SK-N-MC (cell line): Measurements from ENCODE around the gene CST8.

Source experiments
- DNase-seq: peaks from one replicate; pipeline ENCODE4 v3.0.0-alpha.2; 2011; ENCODE audit warnings: low read depth, low spot score
- H3K27ac ChIP-seq: fragments of 200-600 bp; sonication (generic); 2 replicates; pipeline ENCODE4 v1.5.1; 2016; ENCODE audit warnings: mixed run types
- H3K36me3 ChIP-seq: fragments of 200-600 bp; sonication (generic); 2 replicates; pipeline ENCODE4 v1.6.1; 2017; ENCODE audit warnings: antibody characterized with exemption, low read length, mixed read lengths; ENCODE audit not compliant: insufficient read depth
- H3K4me3 ChIP-seq: fragments of 200-600 bp; sonication (generic); 2 replicates; pipeline ENCODE4 v1.5.1; 2016
- H3K9ac ChIP-seq: fragments of 200-600 bp; sonication (generic); 2 replicates; pipeline ENCODE4 v1.8.0; 2017; ENCODE audit warnings: mixed run types, mixed read lengths; ENCODE audit not compliant: insufficient read length
- H3K9me3 ChIP-seq: fragments of 200-600 bp; sonication (generic); 2 replicates; pipeline ENCODE4 v1.6.1; 2017; ENCODE audit warnings: low read depth, mild to moderate bottlenecking, antibody characterized with exemption, low read length, moderate library complexity, mixed read lengths
- EZH2 ChIP-seq: fragments of 200-600 bp; sonication (generic); IDR thresholded peaks from one replicate; pipeline ENCODE4 v1.6.1; 2017; ENCODE audit warnings: antibody characterized with exemption
- FOXP2 ChIP-seq: optimal IDR thresholded peaks from 2 replicates; pipeline ENCODE3; 2011; ENCODE audit warnings: mild to moderate bottlenecking, moderate library complexity; ENCODE audit not compliant: insufficient read depth; ENCODE audit errors: extremely low read length, control extremely low read depth
- POLR2AphosphoS5 ChIP-seq: IDR thresholded peaks from 2 replicates; pipeline ENCODE4 v1.6.1; 2012; ENCODE audit warnings: mild to moderate bottlenecking, low read depth, low read length, borderline replicate concordance

Gene CST8

GRCh38 chr20:23513164-23513563, 22.2 kb downstream of the CST8 start:
- no peak overlapping the region for H3K4me3 ChIP-seq
- no peak for DNase-seq
- H3K9ac ChIP-seq: no peak overlapping the region
- H3K36me3 ChIP-seq: no peaks in the 10 kb centered on the region
- H3K27ac ChIP-seq: no peak overlapping the region
- TF ChIP-seq FOXP2 (no peak), POLR2AphosphoS5 (no peak), EZH2 (no peak)
- H3K9me3 ChIP-seq: no peaks in the 10 kb centered on the region

- TF ChIP-seq FOXP2 (no peak), POLR2AphosphoS5 (no peak), EZH2 (no peak)
- Histone ChIP-seq H3K9ac (no peak overlapping the region), H3K27ac (peak overlapping the region; percentile 65)
These were observed 23.9 kb downstream of the CST8 start for GRCh38 chr20:23514848-23515247.

DNA sequence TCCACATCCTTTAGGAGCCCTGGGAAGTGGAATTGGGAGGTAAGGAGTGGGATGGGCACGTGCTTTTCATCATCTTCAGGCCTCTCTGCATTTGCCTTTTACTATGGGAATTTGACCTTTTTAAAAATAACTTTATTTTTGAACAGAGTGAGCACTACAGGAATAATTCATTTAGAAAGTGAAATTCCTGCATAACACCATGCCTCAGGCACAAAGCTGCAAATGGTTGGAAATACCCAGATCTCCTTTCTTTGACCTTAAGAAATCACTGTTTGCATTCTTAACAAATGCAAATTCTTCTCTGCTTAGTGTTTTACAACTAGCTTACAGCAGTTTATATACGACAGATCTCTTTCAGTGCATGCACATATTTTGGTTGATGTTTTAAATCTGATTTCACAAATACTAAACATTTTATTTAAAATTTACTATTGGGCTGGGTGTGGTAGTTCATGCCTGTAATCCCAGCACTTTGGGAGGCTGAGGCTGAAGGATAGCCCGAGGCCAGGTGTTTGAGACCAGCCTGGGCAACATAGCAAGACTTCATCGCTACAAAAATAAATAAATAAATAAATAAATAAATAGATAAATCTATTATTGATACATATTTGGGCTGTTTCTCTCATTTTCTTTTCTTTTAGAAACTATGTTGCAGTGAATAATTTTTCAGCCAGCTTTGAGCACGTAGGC, 24.5 kb downstream of the CST8 start:
- H3K27ac ChIP-seq: peak overlapping the region; percentile 65
- peak; percentile 14 for DNase-seq
- no peaks in the 10 kb centered on the region for H3K9me3 ChIP-seq
- H3K36me3 ChIP-seq: no peaks in the 10 kb centered on the region
- no peak overlapping the region for H3K9ac ChIP-seq
- peak overlapping the region; percentile 8 for H3K4me3 ChIP-seq
- TF ChIP-seq EZH2 (no peak), FOXP2 (no peak), POLR2AphosphoS5 (no peak)

More at GRCh38 chr20:23514848-23515247, 23.9 kb downstream of the CST8 start:
- Histone ChIP-seq H3K36me3 (no peaks in the 10 kb centered on the region), H3K4me3 (peak overlapping the region; percentile 8; the same call in 1 of the 2 replicates), H3K9me3 (no peaks in the 10 kb centered on the region)
- no peak for DNase-seq

- Histone ChIP-seq H3K9ac (no peak overlapping the region), H3K9me3 (no peaks in the 10 kb centered on the region), H3K27ac (no peak overlapping the region), H3K4me3 (no peak overlapping the region), H3K36me3 (no peaks in the 10 kb centered on the region)
- DNase-seq: no peak
- TF ChIP-seq POLR2AphosphoS5: no peak
- no peak for TF ChIP-seq EZH2
- TF ChIP-seq FOXP2: no peak
These were observed 26.8 kb downstream of the CST8 start for GRCh38 chr20:23517719-23518118.

GRCh38 chr20:23519556-23519955, 28.6 kb downstream of the CST8 start:
- no peaks in the 10 kb centered on the region for H3K9me3 ChIP-seq
- H3K36me3 ChIP-seq: no peaks in the 10 kb centered on the region

DNA sequence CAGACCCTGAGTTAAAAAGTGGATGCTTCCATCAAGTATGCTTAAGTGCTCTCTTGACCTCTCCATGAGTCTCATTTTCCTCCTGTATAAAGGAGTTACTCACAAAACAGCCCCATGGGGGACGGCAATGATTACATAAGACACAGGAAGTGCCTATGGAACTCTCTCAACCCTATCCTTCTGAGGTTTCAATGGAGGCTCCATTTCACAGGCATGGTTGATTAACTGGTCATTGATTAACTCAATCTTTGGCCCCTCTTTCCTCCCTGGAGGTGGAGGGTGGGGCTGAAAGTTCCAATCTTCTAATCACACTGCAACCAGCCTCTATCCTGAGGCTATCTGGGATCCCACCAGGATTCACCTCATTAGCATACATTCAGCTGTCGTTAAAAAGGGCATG, 29.3 kb downstream of the CST8 start:
- H3K9me3 ChIP-seq: no peaks in the 10 kb centered on the region
- no peak overlapping the region for H3K27ac ChIP-seq
- TF ChIP-seq POLR2AphosphoS5 (no peak), EZH2 (no peak), FOXP2 (no peak)
- no peak overlapping the region for H3K9ac ChIP-seq
- no peak overlapping the region; the same call in 1 of the 2 replicates for H3K4me3 ChIP-seq
- no peaks in the 10 kb centered on the region for H3K36me3 ChIP-seq
- DNase-seq: no peak

More at GRCh38 chr20:23519556-23519955, 28.6 kb downstream of the CST8 start:
- H3K4me3 ChIP-seq: no peak overlapping the region
- no peak overlapping the region for H3K27ac ChIP-seq
- TF ChIP-seq FOXP2: no peak
- no peak for TF ChIP-seq EZH2
- no peak for TF ChIP-seq POLR2AphosphoS5
- H3K9ac ChIP-seq: no peak overlapping the region
- DNase-seq: no peak

GRCh38 chr20:23524146-23524545, 33.2 kb downstream of the CST8 start:
- H3K27ac ChIP-seq: no peak overlapping the region
- no peaks in the 10 kb centered on the region for H3K36me3 ChIP-seq
- no peak for DNase-seq
- no peaks in the 10 kb centered on the region for H3K9me3 ChIP-seq
- no peak overlapping the region for H3K9ac ChIP-seq
- H3K4me3 ChIP-seq: no peak overlapping the region
- no peak for TF ChIP-seq EZH2
- no peak for TF ChIP-seq FOXP2
- TF ChIP-seq POLR2AphosphoS5: no peak

DNA sequence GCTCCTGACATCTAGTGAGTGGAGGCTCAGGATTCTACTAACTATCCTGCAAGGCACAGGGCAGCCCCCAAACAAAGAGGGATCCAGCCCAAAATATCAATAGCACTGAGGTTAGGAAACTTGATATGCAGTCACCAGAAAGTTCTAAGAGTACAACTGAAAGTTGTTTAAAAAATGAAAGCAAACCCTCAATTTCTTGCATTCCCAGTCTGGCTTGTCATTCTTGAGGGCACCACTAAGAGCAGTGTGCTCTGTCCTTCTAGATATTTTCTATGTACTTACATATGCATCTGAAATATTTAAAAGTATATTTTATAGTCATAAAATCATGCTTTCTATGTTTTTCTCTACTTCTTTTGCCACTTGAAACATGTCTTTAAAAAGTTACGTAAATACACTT, 35.9 kb downstream of the CST8 start:
- TF ChIP-seq POLR2AphosphoS5 (no peak), FOXP2 (no peak), EZH2 (no peak)
- H3K27ac ChIP-seq: no peak overlapping the region
- H3K9me3 ChIP-seq: no peaks in the 10 kb centered on the region
- no peak for DNase-seq
- no peak overlapping the region for H3K9ac ChIP-seq
- no peaks in the 10 kb centered on the region for H3K36me3 ChIP-seq
- H3K4me3 ChIP-seq: no peak overlapping the region

GRCh38 chr20:23528867-23529431, 38.0 kb downstream of the CST8 start:
- no peak for DNase-seq
- H3K9me3 ChIP-seq: no peaks in the 10 kb centered on the region

More at GRCh38 chr20:23528867-23529431, 38.0 kb downstream of the CST8 start:
- Histone ChIP-seq H3K36me3 (no peaks in the 10 kb centered on the region), H3K9ac (no peak overlapping the region), H3K4me3 (no peak overlapping the region), H3K27ac (no peak overlapping the region)
- TF ChIP-seq POLR2AphosphoS5 (no peak), EZH2 (no peak), FOXP2 (no peak)
